HepG2 (cell line): Measurements from ENCODE around the gene COL2A1.

Source experiments
- ATF3 ChIP-seq: sonication (generic); formaldehyde crosslinking; IDR thresholded peaks from 2 replicates; pipeline ENCODE4 v1.4.0; 2020; ENCODE audit warnings: missing genetic modification reagents
- E2F5 ChIP-seq: sonication (generic); formaldehyde crosslinking; conservative IDR thresholded peaks from 2 replicates; pipeline ENCODE4 v1.4.0; 2020; ENCODE audit warnings: missing genetic modification reagents
- EZH2 ChIP-seq: conservative IDR thresholded peaks from 2 replicates; pipeline ENCODE4 v1.6.1; 2012; ENCODE audit warnings: mild to moderate bottlenecking, low read depth, low read length, moderate library complexity
- NFIC ChIP-seq: IDR thresholded peaks from 2 replicates; pipeline ENCODE4 v1.6.1; 2012; ENCODE audit warnings: mild to moderate bottlenecking, low read length, inconsistent platforms
- SIX4 ChIP-seq: sonication (generic); formaldehyde crosslinking; IDR thresholded peaks from 2 replicates; pipeline ENCODE4 v1.4.0; 2020; ENCODE audit warnings: missing genetic modification reagents
- TAF1 ChIP-seq: sonication (generic); formaldehyde crosslinking; IDR thresholded peaks from 2 replicates; pipeline ENCODE4 v1.4.0; 2020; ENCODE audit warnings: missing genetic modification reagents
- ZNF232 ChIP-seq: sonication (generic); formaldehyde crosslinking; IDR thresholded peaks from 2 replicates; pipeline ENCODE4 v1.4.0; 2020; ENCODE audit warnings: missing genetic modification reagents, borderline replicate concordance

GRCh38 chr12:48008950-48009349 lies 4.7 kb upstream of the COL2A1 start:
- TF ChIP-seq ATF3 (CRISPR knock-in tag) (no peak), SIX4 (CRISPR knock-in tag) (no peak), EZH2 (no peak), TAF1 (CRISPR knock-in tag) (no peak), NFIC (no peak), ZNF232 (CRISPR knock-in tag) (no peak), E2F5 (no peak)
